NCI-H2227 treated with DMSO at 0.1 percent for 48 hours (cell line): ENCODE results near the gene LGALS4.
"Not testable (repeated sequence)": the region's sequence is repeated elsewhere in the genome, so short reads cannot be mapped to it uniquely, and the experiment has no call there.

ENCODE experiments used
- DNase-seq: peaks from one replicate; lab custom pipeline; 2025; lab: John Stamatoyannopoulos, UW

The LGALS4 gene, protein sequence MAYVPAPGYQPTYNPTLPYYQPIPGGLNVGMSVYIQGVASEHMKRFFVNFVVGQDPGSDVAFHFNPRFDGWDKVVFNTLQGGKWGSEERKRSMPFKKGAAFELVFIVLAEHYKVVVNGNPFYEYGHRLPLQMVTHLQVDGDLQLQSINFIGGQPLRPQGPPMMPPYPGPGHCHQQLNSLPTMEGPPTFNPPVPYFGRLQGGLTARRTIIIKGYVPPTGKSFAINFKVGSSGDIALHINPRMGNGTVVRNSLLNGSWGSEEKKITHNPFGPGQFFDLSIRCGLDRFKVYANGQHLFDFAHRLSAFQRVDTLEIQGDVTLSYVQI

DNA sequence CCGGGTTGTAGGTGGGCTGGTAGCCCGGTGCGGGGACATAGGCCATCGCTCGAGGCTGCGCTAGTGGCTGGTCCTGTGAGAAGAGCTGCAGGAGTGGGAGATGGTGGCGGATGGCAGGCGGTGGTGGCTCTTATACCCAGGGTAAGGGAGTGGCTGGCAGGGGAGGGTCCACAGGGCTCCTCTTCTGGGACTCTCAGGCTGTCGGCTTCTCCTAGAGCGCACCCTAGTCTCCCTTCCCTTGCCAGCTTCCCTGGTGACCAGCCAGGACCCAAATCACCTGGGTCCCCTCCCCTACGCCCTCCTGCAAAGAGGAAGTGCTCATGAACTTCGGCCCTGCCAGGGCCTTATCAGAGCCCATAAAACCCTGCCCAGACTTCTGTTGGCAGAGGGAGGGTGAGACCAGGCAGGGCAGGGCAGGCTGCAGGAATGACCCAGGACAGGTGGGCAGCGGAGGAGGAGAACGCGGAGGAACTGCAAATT, at the start of gene LGALS4:
TSS of gene LGALS4 (minus strand) at position 105 of the 480 bp plus-strand sequence. CDS start at position 46, 59 bp downstream.
- no peak for DNase-seq

GRCh38 chr19:38861368-38861767, 48.6 kb upstream of the LGALS4 start:
- DNase-seq: no peak

DNA sequence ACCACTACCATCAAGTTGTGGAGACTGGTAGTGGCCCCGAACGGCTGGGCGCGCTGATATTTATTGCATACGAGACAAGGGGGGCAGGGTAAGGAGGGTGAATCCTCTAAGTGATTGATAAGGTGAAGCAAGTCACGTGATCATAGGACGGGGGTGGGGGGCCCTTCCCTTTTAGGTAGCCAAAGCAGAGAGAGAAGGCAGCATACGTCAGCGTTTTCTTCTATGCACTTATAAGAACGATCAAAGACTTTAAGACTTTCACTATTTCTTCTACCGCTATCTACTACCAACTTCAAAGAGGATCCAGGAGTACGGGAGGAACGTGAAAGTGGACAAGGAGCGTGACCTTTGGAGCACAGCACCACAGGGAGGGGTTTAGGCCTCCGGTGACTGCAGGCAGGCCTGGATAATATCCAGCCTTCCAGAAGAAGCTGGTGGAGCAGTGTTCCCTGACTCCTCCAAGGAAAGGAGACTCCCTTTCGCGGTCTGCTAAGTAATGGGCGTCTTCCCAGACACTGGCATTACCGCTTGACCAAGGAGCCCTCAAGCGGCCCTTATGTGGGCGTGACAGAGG, 47.0 kb upstream of the LGALS4 start:
- DNase-seq: not testable (repeated sequence)

DNA sequence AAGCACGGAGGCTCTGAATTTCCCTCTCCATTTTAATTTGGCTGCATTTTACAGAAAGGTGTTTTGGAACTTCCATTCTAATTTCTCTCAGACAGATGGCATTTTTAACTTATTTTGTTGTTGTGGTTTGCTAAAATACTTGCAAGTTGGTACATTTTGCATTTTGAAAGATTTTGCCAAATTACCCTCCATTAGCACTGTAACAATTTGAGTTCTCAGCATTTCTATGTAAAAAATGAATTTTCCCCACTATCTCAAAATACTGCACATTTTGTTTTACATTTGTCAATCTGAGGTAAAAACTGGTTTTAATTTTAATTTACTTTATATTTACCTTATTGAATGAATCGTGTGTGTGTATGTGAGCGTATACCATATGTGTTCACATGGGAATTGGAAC, 44.1 kb upstream of the LGALS4 start:
- no peak for DNase-seq

DNA sequence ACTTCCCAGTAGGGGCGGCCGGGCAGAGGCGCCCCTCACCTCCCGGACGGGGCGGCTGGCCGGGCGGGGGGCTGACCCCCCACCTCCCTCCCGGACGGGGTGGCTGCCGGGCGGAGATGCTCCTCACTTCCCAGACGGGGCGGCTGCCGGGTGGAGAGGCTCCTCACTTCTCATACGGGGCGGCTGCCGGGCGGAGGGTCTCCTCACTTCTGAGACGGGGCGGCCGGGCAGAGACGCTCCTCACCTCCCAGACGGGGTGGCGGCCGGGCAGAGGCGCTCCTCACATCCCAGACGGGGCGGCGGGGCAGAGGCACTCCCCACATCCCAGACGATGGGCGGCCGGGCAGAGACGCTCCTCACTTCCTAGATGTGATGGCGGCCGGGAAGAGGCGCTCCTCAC, 43.0 kb upstream of the LGALS4 start:
- not testable (repeated sequence) for DNase-seq

- not testable (repeated sequence) for DNase-seq
Measured at GRCh38 chr19:38854961-38855360, 42.2 kb upstream of the LGALS4 start.

GRCh38 chr19:38853214-38853613, 40.5 kb upstream of the LGALS4 start:
- DNase-seq: no peak

DNA sequence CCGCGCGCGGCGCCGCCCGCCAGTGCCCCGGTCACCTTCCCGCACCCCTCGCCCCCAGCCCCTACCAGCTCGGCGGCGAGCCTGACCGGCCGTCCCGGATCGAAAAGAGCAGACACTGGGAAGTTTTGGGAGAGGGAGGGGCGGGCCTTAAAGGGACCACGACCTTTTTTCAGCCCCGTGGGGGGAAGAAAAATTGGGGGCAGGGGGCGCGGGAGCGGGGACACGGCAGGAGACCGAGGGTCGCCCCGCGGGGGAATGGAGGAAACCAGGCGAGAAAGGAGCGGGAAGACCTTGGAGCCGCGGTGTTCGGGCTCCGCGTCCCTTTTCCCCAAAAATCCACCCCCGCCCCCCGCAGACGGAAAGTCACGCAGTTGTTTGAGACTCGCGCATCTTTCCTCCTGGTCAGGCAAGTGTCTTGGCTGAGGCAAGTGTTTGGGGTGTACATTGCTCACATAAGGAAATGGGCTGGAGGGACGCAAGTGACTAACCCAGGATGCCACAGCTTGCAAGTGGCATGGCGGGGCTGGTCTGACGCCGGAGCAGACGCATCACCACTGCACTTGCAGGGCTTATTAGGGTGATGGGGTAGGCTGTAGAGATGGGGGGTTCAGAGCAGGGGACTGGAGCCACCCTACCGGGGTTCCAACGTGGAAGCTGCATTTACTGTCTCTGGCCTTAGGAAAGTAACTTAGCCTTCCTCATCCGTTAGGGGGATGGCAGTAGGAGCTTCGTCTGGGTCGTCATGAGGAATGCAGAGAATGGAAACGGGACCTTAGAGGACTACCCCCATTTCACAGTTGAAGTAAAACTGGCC, 39.7 kb upstream of the LGALS4 start:
- DNase-seq: peak; percentile 86

DNA sequence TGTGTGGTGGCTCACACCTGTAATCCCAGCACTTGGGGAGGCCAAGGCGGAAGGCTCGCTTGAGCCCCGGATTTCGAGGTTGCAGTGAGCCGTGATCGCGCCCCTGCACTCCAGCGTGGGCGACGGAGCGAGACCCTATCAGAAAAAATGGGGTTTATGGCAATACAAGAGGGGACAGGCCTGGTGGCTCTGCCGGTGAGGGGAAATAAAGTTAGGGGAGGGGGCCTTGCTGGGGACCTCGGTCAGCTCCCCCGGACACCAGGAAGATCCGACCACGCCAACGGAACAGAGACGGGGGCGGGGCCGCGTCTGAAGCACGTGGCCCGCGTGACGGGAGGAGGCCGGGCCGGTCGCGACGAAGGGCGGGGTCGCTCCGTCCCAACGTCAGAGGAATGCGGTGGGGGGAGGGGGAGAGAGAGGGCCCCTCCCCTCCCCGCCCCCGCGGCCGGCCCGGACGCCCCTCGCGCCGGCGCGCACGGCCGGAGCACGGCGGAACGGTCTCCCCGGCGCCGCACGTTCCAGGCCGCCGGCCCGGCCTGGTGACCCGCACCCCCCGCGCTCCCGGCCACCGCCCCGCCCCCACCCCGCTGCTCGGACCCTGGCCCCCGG, 39.0 kb upstream of the LGALS4 start:
- peak; percentile 100 for DNase-seq

- DNase-seq: no peak
Measured at GRCh38 chr19:38850976-38851621, 38.4 kb upstream of the LGALS4 start.

GRCh38 chr19:38850436-38850975, 37.8 kb upstream of the LGALS4 start:
- no peak for DNase-seq

DNA sequence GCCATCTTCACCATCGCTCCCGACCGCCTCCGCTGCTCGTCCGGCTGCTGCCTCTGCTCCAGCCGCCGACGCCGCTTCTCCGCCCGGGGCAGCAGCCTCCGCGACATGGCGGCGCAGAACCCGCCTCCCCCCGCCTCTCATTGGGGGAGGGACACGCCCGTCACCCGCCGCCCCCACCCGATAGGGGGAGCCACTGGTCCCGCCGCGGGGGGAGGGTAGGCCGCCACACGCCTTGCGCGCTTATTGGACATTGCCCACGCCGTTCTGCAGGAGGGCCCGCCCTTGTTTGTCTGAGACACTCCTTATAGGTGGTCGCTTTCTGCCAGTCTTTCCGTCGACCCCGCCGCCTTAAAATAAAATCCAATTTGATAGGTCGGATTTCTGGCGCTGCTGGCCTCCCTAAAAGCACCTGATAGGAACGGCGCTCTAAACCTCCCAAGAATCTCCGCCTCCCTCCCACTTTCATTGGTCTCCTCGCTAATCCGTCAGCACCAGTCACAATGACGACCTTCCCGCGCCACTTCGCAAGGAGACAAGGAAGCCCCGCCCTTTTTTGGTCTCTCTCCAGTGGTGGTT, 37.2 kb upstream of the LGALS4 start, which contains the start of gene HNRNPL:
TSS of gene HNRNPL (minus strand) at position 127 of the 576 bp plus-strand sequence. CDS start at position 107, 20 bp downstream.
- peak; percentile 100 for DNase-seq

DNA sequence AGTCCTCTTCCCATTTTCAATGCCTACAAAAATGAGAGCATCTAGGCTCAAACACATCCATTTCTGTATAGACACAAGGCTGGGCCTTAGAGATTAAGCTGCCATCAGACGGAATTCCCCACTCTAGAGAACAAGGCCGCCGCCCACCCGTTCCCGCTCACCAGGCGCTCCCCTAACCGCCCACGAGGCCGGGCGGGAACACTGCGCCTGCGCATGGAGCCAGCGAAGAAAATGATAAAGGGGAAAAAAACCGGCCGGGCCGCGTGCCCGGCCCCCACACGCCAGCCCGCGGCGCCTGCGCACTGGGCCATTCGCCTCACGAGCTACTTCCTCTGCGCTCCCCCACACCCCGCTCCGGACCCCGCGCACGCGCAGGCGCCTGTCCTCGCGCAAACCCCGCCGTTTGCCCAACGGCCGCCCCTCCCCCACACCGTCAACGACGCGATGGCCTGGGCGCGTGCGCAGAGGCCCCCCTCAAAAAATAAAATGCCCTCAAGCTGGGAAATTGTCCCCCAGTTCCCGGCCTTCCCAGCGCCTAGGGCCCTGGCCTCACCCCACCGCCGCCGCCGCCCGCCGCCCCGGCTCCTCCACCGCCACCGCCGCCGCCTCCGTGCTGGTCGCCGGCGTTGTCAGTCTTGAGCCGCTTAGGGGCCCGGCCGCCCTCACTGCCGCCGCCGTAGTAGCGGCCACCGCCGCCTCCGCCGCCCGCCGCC, 36.6 kb upstream of the LGALS4 start:
- DNase-seq: peak; percentile 100

DNA sequence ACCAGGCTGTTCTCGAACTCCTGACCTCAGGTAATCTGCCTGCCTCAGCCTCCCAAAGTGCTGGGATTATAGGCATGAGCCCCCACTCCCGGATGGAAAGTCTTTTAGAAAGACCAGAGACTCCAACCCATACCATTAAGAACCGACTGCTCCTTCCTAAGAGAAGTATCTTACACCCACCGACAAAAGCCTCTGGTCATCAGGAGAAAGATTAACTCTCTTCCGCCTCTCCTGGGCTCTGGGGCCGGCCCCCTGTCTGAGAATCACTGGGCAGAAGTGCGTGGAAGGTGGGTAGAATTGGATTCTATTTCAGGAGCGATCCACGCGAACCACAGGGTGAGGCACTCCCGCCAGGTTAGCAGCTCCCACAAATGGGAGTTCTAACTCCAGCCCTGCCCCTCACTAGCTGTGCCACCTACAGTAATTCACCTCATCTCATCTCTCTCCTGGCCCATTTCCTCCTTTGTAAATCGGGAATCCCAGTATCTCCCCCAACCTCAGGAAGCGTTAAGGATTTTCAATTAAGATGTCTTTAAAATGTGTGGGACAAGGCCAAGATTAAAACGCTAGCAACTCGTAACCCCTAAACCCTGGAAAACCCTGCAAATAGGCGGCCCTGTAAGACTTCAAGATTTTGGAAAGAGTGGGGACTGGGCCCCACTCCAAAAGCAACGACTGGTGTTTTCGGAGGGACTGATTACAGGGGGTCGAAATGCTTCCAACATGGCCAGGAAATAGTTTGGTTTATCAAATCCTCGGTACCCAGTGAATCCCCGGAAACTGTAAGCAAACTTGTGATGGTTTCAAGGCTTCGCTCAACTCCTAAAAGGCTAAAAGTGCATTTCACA, 35.8 kb upstream of the LGALS4 start:
- DNase-seq: no peak

DNA sequence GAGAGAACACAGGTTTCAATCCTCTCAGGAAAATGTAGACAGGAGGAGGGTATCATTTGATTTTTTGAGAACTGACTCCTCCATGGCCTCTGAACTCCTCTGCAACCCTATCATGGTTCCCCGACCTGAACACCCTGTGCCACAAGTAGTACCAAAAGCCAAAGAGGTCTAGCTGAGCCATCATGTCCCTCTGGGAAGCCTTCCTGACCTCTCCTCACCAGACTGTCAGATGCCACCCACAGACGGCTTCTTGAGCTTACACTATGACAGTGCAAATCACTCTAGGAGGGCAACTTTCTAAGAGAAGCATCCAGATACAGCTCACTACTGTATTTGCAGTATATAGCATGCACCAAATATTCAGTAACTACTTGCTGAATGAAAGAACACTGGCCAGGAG, 33.4 kb upstream of the LGALS4 start:
- no peak for DNase-seq

DNA sequence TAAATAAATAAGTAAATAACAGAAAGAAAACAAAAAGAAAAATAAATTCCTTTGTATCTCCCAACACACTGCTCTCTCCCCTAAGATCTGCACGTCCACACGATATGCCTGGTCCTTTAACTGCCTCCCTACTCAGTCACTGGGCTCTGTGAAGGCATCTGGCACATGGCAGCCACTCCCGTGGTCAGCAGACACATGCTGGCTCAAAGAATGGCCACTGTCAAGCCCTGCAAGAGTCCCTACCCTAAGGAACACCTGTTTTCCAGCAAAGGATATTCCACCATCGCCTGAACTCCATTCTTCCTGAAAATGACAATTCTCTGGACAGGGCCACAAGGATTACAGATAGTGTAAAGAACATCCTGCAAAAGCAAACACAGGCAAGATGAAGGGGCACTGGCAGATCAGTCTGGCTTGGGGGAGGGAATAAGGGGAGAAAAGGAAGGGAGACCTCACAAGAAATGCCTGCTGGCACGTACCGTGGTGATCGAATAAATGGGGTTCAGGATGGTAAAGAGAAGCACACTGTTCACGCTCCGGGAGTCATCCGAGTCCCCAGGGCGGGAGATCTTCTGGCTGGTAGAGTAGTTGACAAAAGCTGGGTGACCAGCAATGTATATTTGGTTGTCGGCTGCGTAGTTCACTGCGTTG, 32.8 kb upstream of the LGALS4 start:
- no peak for DNase-seq

- no peak for DNase-seq
Measured at GRCh38 chr19:38844093-38844686, 31.4 kb upstream of the LGALS4 start.

DNA sequence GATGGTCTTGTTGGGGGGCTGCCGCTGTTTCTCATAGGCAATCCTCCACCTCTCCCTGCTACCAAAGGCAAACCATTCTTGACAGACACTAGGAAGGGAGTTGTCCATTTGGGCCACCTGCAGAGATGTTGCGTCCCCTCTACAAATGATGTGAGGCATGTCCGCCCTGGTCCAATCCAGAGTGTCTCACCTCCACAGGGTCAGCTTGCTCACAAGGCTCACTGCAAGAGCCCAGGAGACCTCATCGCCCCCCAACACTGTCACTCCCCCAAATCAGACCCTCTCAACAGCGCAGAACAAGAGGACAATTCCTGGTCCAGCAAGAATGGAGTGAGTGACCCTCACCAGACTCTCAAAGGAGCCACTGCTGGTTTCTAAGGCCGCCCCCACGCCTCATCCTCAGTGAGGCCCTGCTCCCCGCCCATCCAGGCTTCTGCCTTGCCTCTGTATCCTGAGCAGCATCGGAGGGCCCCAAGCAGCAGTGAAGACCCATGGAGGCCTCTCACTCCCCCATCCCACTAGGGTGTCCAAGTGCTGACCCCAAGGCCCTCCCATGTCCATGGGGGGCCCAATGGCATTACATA, 30.5 kb upstream of the LGALS4 start:
- no peak for DNase-seq
